Activated naive CD4-positive, alpha-beta T cell (primary cell): ENCODE measurements around the gene DNM3.

Experiments used
- DNase-seq, 4 experiments: peaks; one replicate each; lab custom pipeline; 2025; lab: John Stamatoyannopoulos, UW

DNM3 gene

DNA sequence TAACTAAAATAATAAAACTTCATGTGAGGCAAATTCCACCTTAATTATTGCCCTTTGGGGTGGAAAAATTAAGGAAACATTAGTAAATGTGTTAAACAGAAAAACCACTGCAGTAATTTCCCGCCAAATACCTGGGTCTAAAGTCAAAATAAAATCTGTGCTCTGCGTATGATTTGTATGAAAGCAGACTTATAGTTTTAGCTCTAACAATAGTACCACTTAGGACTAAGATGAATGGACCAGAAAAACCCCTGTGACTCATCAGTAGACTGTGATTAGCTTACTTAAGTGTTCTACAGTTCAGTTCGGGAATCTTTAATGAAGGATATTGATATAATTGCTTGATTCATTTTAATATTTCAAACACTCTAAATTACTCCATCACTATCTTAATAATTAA, 555.9 kb downstream of the DNM3 start:
- no peak for DNase-seq

DNA sequence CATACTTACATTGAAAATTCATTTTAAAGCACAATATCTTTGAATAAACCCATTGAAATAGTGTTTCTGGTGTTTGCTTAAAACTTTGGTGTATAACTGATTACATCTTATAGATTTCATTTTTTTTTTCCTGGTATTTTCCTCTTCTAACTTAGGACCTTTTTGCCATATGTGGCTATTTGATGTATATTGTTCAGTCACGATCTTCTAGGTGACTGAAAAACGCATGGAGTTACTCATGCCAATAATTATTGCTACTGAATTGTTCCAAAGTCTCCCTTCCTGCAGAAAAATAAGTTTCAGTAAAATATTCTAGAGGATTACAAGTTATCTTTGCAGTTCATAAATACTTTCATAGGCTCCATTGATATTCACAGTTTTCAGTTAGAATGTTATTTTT, 556.3 kb downstream of the DNM3 start:
- no peak for DNase-seq

DNA sequence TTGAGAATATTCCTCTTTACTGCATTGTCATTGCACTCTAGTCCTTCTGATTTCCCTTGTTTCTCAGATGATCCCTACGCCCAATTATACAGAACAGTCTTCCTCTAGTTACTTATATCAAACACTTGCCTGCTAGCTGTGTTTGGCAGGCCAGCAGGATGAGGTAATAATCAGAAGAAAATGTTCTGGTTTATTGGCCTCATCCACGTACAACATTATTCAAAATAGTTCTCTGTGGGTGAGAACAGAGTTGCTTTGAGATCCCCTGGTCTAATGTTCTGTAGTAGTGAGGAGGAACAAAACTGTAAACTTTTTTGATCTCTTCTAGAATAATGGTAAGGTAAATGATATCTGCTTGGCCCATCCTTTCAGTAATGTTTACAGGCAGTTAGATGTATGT, 556.9 kb downstream of the DNM3 start:
- DNase-seq = no peak

DNA sequence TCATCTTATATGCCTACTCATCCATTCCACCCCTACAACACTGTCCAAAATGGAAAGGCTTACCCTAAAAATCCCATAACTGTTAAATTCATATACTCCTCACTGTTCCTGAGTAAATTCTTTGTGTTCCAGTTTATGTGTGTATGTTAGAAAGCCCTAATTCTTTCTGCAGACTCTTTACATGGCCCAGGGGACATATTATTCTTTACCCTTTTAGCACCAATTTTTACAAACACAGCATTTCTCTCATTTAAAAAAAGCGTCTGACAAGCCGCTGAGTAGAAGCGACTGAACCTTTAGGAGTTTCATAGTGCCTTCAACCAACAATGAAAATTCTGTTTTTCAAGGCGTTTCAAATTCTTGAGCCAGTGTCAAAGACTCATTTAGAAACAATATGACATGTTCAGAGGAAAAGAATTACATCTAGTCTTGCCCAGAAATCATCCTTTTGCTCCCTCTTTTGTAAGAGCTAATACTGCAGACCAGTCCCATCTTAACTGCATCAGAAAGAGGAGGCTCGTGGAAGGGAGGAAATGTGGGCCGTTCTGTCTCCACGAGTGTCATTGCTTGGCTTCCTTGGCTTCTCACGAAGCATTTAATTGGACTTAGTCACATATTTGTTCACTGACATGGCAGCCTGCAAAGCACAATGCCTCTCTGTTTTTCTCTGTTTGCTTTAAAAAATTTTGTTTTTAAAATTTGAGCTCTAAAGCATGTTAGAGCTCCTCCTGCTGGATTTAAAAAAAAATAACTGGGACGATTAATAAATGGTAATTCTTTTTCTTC, 557.9 kb downstream of the DNM3 start:
- DNase-seq = no peak

DNA sequence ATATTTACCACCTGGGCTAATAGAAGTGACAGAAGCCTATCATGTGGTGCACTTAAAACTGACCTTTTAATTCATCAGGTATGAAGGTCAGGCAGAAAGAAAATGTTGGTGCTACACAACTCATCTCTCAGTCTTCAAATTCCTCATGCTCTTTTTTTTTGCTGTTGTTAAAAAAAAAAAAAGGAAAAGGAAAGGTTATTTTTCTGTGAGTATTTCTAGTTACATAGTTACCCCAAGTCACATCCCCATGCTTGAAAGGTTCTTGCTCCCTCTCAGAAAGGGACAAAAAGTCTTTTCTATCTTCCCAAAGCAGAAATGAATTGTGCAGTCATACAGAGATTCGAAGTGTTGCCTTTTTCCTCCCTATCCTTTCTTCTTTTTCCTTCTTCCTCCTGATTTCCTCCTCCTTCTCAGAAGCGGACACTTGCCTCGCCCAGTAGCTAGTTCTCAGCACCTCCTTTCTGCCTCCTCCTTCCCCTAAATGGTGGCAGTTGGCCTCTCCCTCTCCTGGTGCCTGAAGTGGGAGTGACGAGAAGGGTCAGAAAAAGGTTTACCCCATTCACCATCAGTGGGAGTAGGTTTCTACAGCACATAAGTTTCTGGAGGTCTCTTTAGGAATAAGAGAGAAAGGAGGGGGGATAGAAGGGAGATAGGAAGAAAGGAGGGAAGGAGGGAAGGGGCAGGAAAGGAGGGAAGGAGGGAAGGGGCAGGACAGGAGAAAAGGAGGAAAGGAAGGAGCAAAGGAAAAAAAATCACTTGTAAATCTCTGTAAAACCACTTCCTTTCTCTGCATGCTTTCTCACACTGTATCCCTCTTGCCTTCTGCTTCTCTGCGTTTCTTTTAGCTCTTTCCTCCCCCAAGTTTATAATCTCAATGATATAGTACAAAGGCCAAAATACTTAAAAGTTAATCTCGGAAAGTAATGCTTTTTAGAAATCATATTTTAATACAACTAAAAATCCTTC, 558.7 kb downstream of the DNM3 start:
- no peak for DNase-seq

DNA sequence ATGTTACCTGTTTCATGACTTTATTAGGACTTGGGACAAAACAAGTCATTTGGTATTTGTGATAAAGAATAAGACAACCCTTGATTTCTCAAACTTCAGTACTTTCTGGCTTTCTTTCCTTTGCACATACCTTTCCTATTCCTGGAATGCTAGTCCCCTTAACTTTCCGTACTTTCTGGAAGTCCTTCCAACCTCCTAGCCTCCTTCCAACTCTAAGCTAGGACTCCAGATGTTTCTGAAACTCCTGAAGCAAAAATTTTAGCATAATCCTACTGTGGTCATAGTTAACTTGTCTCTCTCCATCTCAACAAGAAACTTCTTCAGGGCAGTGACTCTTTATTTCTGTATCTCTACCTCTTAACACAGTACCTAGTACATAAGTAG, 559.4 kb downstream of the DNM3 start:
- no peak for DNase-seq

DNA sequence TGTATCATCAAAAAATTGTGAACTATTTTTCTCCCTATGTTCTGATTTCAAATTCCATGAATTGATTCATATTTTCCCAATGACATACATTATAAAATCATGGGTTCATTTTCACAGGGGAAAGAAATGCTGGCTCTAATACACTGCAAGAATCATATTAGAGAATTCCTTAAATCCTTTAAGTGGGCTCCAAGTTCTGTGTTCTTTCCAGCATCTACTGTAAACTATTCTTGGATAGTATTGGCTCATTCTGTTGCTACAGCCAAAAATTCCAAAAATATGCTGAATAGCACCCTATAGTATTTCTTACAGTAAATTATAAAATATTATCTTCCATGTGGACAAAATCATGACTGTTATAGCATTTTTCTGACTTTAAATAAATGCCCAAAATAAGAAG, 560.2 kb downstream of the DNM3 start:
- no peak for DNase-seq

DNA sequence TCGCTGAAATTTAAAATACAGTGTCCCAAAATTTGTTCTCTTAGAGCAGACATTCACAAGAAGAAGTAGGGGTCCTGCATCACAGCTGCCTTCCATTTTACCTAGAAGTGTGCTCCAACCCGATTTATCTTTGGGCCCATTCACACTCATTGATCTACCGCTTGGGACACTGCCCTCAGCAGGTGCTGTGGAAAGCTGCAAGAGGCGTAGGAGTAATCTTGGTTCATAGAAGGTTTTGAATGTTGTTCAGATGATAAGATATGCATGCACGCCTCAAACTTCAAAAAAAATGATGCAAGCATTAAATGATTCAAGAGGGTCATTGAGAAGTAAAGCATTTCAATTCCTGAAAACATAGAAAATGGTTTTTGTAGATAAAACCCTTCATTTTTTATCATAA, 560.6 kb downstream of the DNM3 start:
- DNase-seq = no peak

DNA sequence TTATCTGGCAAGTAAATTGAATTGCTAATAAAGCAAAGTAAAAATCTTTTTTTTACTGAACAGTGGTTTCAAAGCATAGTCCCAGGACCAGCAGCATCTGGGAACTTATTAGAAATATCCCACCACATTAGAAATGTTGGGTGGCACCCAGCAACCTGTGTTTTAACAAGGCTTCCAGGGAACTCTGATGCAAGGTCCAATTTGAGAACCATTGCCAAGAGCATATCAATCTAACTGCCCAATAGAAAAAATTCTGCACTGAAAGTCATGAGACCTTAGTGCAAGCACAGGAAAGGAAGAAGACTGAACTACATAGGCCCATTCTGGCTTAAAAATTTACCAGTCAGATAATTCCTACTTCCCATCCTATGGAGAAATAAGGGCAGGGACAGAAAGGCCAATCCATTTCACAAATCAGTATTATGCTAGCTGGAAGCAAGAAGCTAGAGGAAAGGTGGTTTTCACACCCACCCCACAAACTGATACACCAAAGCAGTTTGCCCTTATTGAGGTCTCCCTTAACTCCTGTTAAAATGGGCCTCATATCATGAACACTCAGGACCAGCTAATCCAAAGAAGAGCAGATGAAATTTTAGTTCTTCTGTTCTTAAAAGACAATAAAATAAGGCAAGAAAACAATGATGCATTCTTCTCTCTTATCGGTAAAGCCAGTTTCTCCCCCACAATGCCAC, 561.7 kb downstream of the DNM3 start:
- DNase-seq = no peak

DNA sequence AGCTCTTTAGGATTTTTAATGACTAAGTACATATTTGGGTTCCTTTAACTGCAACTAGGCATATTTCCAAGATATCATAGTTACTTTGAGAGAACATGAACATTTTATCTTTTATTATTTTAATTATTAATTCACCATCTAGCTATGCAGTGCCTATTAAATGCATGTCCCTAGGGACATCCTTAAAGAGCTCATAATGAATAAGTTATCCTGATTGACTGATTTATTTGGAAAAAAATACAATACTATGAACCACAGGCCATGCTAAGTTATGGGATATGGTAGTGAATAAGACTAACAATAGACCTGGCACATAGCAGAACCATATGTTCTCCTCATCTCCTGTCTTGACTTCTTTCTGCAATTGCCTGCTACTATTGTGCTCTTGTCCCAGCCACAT, 562.8 kb downstream of the DNM3 start:
- no peak for DNase-seq

DNA sequence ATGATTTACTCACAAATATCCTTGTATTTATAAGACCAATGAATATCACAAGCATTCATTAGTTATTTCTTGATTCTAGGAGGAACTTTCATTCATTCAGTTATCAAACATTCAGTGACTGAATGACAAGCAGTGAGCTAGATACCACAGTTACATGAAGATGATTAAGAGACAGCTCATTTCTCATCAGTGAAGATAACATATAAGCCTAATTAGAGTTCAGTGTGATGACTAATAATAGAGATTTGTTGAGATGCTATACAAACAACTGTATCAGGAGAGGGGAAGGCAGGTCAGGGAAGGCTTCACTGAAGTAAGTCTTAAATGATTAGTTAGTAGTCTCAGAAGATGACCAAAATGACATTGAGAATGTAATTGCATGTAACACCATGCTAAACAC, 564.6 kb downstream of the DNM3 start:
- DNase-seq = no peak

DNA sequence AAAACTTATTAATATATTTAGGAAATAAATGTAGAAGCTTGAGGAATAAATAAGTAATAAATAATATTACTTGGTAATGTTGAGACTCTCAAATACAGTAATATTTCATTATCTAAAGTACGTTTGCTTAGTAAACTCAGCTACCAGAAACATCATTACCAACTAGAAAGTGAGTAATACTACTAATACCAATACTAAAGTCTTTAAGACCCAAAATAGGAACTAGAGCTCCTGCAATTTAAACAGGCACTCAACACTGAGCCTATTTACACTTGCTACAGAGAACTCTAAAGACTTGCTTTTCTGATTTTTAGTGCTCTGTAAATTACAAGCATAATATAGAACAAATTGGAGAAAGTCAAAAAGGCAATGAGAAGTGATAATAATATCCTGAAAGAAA, 565.7 kb downstream of the DNM3 start:
- DNase-seq = no peak

DNA sequence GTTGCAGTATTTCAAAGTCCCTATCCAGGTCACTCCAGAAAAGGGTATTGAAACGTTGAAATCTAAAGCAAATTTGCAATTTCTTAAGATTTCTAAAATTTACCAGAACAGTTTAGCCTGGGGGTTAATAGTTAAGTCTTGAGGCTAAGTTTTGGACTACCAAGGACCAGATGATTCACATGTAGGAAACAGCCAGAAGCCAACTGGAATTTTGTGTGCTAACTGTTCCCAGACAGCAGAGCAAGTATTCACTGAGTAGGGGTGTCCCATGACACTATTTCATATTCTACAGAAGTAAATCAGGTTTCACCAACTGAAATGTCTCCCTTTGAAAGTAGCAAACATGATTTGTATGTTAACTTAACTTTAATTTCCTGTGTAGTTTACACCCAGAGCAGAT, 567.7 kb downstream of the DNM3 start:
- no peak for DNase-seq

DNA sequence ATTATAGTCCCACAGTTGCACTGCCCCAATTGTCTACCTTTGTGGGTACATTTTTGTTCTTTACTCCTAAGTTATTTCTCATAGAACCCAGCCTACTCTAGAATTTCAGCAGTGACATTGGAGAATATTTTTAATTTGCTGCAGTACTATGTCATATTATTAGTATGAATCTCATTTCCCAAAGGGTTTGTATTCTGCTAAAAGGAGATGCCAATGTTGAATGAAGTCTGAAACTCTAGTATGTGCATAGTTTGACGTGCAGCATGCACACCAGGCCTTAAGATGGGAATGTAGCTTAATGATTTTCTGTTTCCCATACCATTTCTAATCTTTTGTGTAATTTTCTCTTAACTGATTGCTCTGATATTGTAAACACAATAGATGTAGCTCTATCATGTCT, 568.7 kb downstream of the DNM3 start:
- DNase-seq = no peak

DNA sequence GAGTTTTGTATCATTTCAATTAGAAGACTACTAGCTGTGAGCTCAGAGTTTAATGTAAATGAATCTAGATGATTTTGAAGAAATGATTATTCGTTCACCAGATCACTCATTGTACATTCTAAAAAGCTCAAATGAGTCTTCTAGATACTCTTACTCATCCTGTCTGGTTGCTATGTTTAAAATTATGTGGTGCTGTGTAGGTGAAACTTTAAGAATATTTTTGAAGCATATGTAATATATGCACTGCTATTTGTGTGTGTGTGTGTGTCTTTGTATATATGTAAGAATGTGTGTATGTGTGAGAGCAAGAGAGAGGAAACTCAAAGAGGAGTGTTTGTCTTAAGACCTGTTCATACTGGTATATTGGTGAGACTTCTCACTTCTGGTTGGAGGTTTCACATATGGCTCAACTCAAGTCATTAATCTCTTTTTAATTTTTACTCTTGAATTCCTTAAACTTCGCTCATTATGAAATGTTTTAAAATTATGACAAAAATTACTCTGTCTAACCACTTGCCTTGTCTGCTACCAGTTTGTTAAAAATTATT, 570.6 kb downstream of the DNM3 start:
- DNase-seq = no peak

DNA sequence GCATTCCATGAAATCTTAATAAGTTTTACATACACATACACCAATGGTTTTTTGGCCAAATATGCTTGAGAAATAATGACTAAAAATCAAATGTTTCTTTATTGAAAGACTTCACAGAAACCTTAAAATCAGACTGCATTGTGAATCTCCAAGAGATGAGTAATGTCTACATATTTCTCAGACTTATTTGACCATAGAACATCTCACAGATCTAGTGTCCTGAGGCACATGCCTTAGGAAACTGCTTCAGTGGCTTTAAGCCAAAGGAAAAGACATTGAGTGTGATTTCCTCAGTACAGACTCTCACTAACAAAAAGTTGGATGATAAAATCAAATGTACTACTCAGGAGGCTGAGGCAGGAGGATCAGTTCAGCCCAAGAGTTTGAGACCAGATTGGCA, 573.0 kb downstream of the DNM3 start:
- DNase-seq = no peak

DNA sequence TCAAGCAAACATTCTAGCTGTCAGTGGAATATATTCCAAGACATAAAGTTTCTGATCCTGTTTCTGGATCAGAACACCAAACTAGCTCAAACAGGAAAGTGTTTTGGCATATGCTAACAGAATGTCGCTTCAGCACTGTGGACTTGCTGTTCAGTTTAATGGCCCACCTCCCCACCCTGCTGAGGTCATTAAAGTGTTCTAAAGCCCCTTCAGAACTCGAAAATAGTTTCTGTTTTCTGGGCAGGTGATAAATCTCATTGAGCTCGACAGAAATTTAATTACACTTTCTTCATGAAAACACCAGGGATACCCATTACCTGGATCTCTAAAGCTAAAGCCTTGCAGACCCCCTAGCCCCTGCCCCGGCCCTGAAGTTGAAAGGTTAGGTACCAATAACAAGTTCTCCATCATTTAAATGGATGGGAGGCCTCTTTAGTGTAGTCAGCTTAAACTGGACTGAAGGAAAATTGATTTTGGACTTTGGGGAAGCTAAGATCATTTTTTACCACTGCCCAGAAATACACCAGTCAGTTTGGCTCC, 575.3 kb downstream of the DNM3 start:
- no peak for DNase-seq

DNA sequence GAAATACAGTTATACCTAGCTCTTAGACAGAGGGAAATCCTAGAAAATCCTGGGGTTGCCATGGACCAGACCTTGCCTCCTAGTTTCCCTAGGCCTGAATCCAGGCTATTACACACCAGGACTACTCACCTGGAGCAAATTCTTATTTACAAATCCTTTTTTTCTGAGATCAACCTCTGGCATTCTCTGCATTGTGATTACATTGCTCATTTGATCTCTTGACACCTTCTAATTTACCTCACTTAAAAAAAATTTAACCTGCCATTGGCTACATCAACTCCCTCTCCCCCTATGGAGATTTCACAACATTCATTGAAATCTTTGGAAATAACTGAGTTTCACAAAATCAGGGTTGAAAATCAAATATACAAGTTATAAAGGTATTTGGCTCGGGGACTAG, 576.3 kb downstream of the DNM3 start:
- no peak for DNase-seq

DNA sequence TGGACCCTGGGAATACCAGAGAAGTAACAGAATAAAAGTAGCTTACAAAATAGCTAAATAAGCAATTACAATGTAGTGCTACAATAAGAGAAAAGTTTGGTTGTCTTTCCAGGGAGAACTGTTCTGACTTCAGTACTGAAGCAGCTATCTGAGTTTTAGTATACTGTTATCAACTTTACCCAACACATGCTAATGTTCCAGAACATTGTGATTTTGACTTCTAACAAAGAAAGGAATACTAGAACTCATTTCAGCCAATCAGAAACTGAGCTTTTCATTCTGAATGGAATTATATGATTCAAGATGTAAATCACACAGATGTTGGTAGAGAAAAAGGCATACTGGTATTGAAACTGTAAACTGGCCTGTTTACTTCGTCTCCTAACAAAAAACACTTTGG, 579.1 kb downstream of the DNM3 start, which contains the start of gene C1orf105:
Gene C1orf105, plus strand, starts transcription at position 301 of the 400 bp plus-strand sequence. CDS start 201 bp downstream, outside the sequence.
- no peak for DNase-seq

DNA sequence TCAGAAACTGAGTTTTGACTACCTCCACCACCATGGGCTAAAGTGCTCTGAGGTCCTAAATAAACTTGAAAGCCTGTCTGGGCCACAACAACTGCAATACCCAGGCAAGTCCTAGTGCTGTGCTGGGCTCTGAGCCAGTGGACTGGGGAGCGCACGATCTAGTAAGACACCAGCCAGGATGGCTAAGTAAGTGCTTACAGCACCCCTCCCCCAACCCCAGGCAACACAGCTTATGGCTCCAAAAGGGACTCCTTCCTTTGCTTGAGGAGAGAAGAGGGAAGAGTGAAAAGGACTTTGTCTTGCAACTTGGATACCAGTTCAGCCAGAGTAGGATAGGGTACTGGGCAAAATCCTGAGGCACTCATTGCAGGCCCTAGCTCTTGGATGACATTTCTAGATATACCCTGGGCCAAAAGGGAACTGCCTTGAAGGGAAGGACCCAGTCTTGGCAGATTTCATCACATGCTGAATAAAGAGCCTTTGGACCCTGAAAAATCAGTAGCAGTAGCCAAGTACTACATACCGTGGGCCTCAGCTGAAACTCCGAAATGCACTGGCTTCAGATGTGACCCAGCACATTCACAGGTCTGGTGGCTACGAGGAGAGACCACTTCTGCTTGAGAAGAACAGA, 580.8 kb downstream of the DNM3 start:
- DNase-seq = no peak

DNA sequence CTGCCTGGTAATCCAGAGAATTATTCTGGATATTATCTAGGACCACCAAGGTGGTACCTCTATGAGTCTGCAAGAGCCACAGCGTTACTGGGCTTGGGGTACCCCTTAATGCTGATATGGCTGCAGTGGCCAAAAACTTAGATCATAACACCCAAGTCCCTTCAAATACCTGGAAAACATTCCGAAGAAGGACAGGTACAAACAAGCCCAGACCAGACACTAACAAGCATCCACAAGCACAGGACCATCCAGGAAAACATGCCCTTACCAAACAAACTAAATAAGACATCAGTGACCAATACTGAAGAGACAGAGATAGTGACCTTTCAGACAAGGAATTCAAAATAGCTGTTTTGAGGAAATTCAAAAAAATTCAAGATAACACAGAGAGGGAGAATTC, 582.0 kb downstream of the DNM3 start:
- no peak for DNase-seq

DNA sequence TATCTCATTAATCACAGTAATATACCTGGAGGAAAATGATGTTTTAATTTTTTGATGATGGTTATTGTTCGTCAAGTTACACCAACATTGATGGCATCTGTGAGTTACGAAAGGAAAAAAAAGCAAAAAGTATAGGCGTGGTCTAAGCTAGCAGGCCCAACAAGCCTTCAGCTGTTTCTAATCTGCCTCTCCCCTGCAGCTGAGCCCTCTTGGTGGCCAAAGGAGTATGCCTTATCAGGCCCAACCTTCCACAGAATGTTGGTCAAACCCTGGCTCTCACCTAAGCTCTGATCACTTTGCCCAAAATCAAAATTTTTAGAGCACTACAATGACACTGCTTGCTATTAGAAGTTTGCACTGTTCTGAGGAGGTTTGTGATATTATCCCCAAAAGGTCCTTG, 584.0 kb downstream of the DNM3 start:
- DNase-seq = no peak
